Measurements from ENCODE around the gene NR4A2. TPM values are rescaled to one million over a fixed set of nuclear protein-coding genes. Genes with fewer than 3 reads are reported as not detected.

The NR4A2 gene
- total RNA-seq, 1 donor from 2014 or later: 0.13 TPM

GRCh38 chr2:156340377-156340776, 7.9 kb upstream of the NR4A2 start:
- no peak for DNase-seq (ENCODE audit: low read depth)
- Histone ChIP-seq H3K36me3 (ENCODE audit: control insufficient read depth, insufficient read depth, low read length) (no peaks in the 10 kb centered on the region), H3K27me3 (ENCODE audit: control insufficient read depth, insufficient read depth, low read length) (no peaks in the 10 kb centered on the region), H3K4me3 (ENCODE audit: low read depth, low read length) (no peak overlapping the region)
- TF ChIP-seq CTCF (IDR thresholded peaks at IDR 0.05; ENCODE audit: insufficient read depth, low read length, poor library complexity, severe bottlenecking): no peak

- no peak for TF ChIP-seq CTCF (IDR thresholded peaks at IDR 0.05; ENCODE audit: insufficient read depth, low read length, poor library complexity, severe bottlenecking)
- H3K36me3 ChIP-seq (ENCODE audit: control insufficient read depth, insufficient read depth, low read length): no peaks in the 10 kb centered on the region
- DNase-seq (ENCODE audit: low read depth): no peak
- H3K27me3 ChIP-seq (ENCODE audit: control insufficient read depth, insufficient read depth, low read length): no peaks in the 10 kb centered on the region
- no peak overlapping the region for H3K4me3 ChIP-seq (ENCODE audit: low read depth, low read length)
Measured at GRCh38 chr2:156339865-156340264, 7.3 kb upstream of the NR4A2 start.

- no peak for TF ChIP-seq CTCF (IDR thresholded peaks at IDR 0.05; ENCODE audit: insufficient read depth, low read length, poor library complexity, severe bottlenecking)
- DNase-seq (ENCODE audit: low read depth): no peak
- Histone ChIP-seq H3K36me3 (ENCODE audit: control insufficient read depth, insufficient read depth, low read length) (no peaks in the 10 kb centered on the region), H3K4me3 (ENCODE audit: low read depth, low read length) (no peak overlapping the region), H3K27me3 (ENCODE audit: control insufficient read depth, insufficient read depth, low read length) (no peaks in the 10 kb centered on the region)
Measured at GRCh38 chr2:156339110-156339847, 6.8 kb upstream of the NR4A2 start.

- Histone ChIP-seq H3K36me3 (ENCODE audit: control insufficient read depth, insufficient read depth, low read length) (no peaks in the 10 kb centered on the region), H3K4me3 (ENCODE audit: low read depth, low read length) (no peak overlapping the region), H3K27me3 (ENCODE audit: control insufficient read depth, insufficient read depth, low read length) (no peaks in the 10 kb centered on the region)
- no peak for DNase-seq (ENCODE audit: low read depth)
- no peak for TF ChIP-seq CTCF (IDR thresholded peaks at IDR 0.05; ENCODE audit: insufficient read depth, low read length, poor library complexity, severe bottlenecking)
Measured at GRCh38 chr2:156338578-156338977, 6.1 kb upstream of the NR4A2 start.

GRCh38 chr2:156334496-156335478, 2.3 kb upstream of the NR4A2 start:
- no peak for DNase-seq (ENCODE audit: low read depth)
- Histone ChIP-seq H3K27me3 (ENCODE audit: control insufficient read depth, insufficient read depth, low read length) (peaks cover 25% of the 10 kb centered on the region), H3K4me3 (ENCODE audit: low read depth, low read length) (peak overlapping the region; percentile 80), H3K36me3 (ENCODE audit: control insufficient read depth, insufficient read depth, low read length) (no peaks in the 10 kb centered on the region)
- no peak for TF ChIP-seq CTCF (IDR thresholded peaks at IDR 0.05; ENCODE audit: insufficient read depth, low read length, poor library complexity, severe bottlenecking)

Measured in kidney epithelial cell (primary cell).